ENCODE results near the gene FRYL. TPM values are rescaled to one million over a fixed set of nuclear protein-coding genes. Genes with fewer than 3 reads are reported as not detected.
"Not testable (repeated sequence)": the region's sequence is repeated elsewhere in the genome, so short reads cannot be mapped to it uniquely, and the experiment has no call there.

The FRYL gene
- total and polyA plus RNA-seq, 2 donors, result 33.2 to 44.2 TPM

- H3K36me3 ChIP-seq (ENCODE audit: control insufficient read depth in 2 of 2, insufficient read depth in 2 of 2, low read length in 1 of 2), result no peaks in the 10 kb centered on the region
- H3K9me3 ChIP-seq (ENCODE audit: control insufficient read depth in 2 of 2, insufficient read depth in 1 of 2, low read length in 1 of 2), result no peaks in the 10 kb centered on the region
- H3K4me1 ChIP-seq (ENCODE audit: control insufficient read depth in 2 of 2, insufficient read depth in 2 of 2, low read length in 2 of 2), result no peaks in the 10 kb centered on the region
- no peaks in the 10 kb centered on the region for H3K27me3 ChIP-seq (ENCODE audit: control insufficient read depth in 2 of 2, insufficient read depth in 1 of 2, low read length in 1 of 2)
- H3K27ac ChIP-seq (ENCODE audit: low read depth in 1 of 2, low read length in 1 of 2), result no peak overlapping the region
- WGBS, result 93% methylated on average over 5 of the region's 5 CpGs
- no peak for DNase-seq (ENCODE audit: low read depth in 6 of 9, low spot score in 9 of 9)
- no peak overlapping the region for H3K4me3 ChIP-seq (ENCODE audit: low read length in 2 of 2)
Observed at GRCh38 chr4:48698029-48698971, 81.8 kb downstream of the FRYL start.

- not testable (repeated sequence) for H3K9me3 ChIP-seq (ENCODE audit: control insufficient read depth in 2 of 2, insufficient read depth in 1 of 2, low read length in 1 of 2); H3K27me3 ChIP-seq (ENCODE audit: control insufficient read depth in 2 of 2, insufficient read depth in 1 of 2, low read length in 1 of 2); H3K36me3 ChIP-seq (ENCODE audit: control insufficient read depth in 2 of 2, insufficient read depth in 2 of 2, low read length in 1 of 2); H3K4me3 ChIP-seq (ENCODE audit: low read length in 2 of 2); H3K4me1 ChIP-seq (ENCODE audit: control insufficient read depth in 2 of 2, insufficient read depth in 2 of 2, low read length in 2 of 2); DNase-seq (ENCODE audit: low read depth in 6 of 9, low spot score in 9 of 9); H3K27ac ChIP-seq (ENCODE audit: low read depth in 1 of 2, low read length in 1 of 2)
- 97% methylated on average over 6 of the region's 6 CpGs for WGBS
Observed at GRCh38 chr4:48697516-48697915, 82.6 kb downstream of the FRYL start.

GRCh38 chr4:48694824-48695223, 85.3 kb downstream of the FRYL start:
- H3K27me3 ChIP-seq (ENCODE audit: control insufficient read depth in 2 of 2, insufficient read depth in 1 of 2, low read length in 1 of 2), result no peaks in the 10 kb centered on the region
- no peaks in the 10 kb centered on the region for H3K36me3 ChIP-seq (ENCODE audit: control insufficient read depth in 2 of 2, insufficient read depth in 2 of 2, low read length in 1 of 2)
- H3K4me1 ChIP-seq (ENCODE audit: control insufficient read depth in 2 of 2, insufficient read depth in 2 of 2, low read length in 2 of 2), result no peaks in the 10 kb centered on the region
- DNase-seq (ENCODE audit: low read depth in 6 of 9, low spot score in 9 of 9), result no peak
- WGBS, result 100% methylated on average over 2 of the region's 2 CpGs
- no peak overlapping the region for H3K27ac ChIP-seq (ENCODE audit: low read depth in 1 of 2, low read length in 1 of 2)
- H3K4me3 ChIP-seq (ENCODE audit: low read length in 2 of 2), result no peak overlapping the region
- no peaks in the 10 kb centered on the region for H3K9me3 ChIP-seq (ENCODE audit: control insufficient read depth in 2 of 2, insufficient read depth in 1 of 2, low read length in 1 of 2)

- H3K27me3 ChIP-seq (ENCODE audit: control insufficient read depth in 2 of 2, insufficient read depth in 1 of 2, low read length in 1 of 2), result no peaks in the 10 kb centered on the region
- no peaks in the 10 kb centered on the region for H3K36me3 ChIP-seq (ENCODE audit: control insufficient read depth in 2 of 2, insufficient read depth in 2 of 2, low read length in 1 of 2)
- no peak overlapping the region for H3K4me3 ChIP-seq (ENCODE audit: low read length in 2 of 2)
- H3K27ac ChIP-seq (ENCODE audit: low read depth in 1 of 2, low read length in 1 of 2), result no peak overlapping the region
- WGBS, result 97% methylated on average over 8 of the region's 8 CpGs
- H3K9me3 ChIP-seq (ENCODE audit: control insufficient read depth in 2 of 2, insufficient read depth in 1 of 2, low read length in 1 of 2), result no peaks in the 10 kb centered on the region
- no peak for DNase-seq (ENCODE audit: low read depth in 6 of 9, low spot score in 9 of 9)
- no peaks in the 10 kb centered on the region for H3K4me1 ChIP-seq (ENCODE audit: control insufficient read depth in 2 of 2, insufficient read depth in 2 of 2, low read length in 2 of 2)
Observed at GRCh38 chr4:48693856-48694574, 86.1 kb downstream of the FRYL start.

- WGBS, result 97% methylated on average over 2 of the region's 2 CpGs
- no peak overlapping the region for H3K27ac ChIP-seq (ENCODE audit: low read depth in 1 of 2, low read length in 1 of 2)
- H3K4me1 ChIP-seq (ENCODE audit: control insufficient read depth in 2 of 2, insufficient read depth in 2 of 2, low read length in 2 of 2), result no peaks in the 10 kb centered on the region
- H3K9me3 ChIP-seq (ENCODE audit: control insufficient read depth in 2 of 2, insufficient read depth in 1 of 2, low read length in 1 of 2), result no peaks in the 10 kb centered on the region
- H3K4me3 ChIP-seq (ENCODE audit: low read length in 2 of 2), result no peak overlapping the region
- no peak for DNase-seq (ENCODE audit: low read depth in 6 of 9, low spot score in 9 of 9)
- no peaks in the 10 kb centered on the region for H3K36me3 ChIP-seq (ENCODE audit: control insufficient read depth in 2 of 2, insufficient read depth in 2 of 2, low read length in 1 of 2)
- H3K27me3 ChIP-seq (ENCODE audit: control insufficient read depth in 2 of 2, insufficient read depth in 1 of 2, low read length in 1 of 2), result no peaks in the 10 kb centered on the region
Observed at GRCh38 chr4:48692897-48693296, 87.2 kb downstream of the FRYL start.

- Histone ChIP-seq H3K36me3 (ENCODE audit: control insufficient read depth in 2 of 2, insufficient read depth in 2 of 2, low read length in 1 of 2) (no peaks in the 10 kb centered on the region), H3K27ac (ENCODE audit: low read depth in 1 of 2, low read length in 1 of 2) (no peak overlapping the region), H3K4me3 (ENCODE audit: low read length in 2 of 2) (no peak overlapping the region), H3K9me3 (ENCODE audit: control insufficient read depth in 2 of 2, insufficient read depth in 1 of 2, low read length in 1 of 2) (no peaks in the 10 kb centered on the region), H3K27me3 (ENCODE audit: control insufficient read depth in 2 of 2, insufficient read depth in 1 of 2, low read length in 1 of 2) (no peaks in the 10 kb centered on the region), H3K4me1 (ENCODE audit: control insufficient read depth in 2 of 2, insufficient read depth in 2 of 2, low read length in 2 of 2) (no peaks in the 10 kb centered on the region)
- WGBS, result over 99% methylated on average over 2 of the region's 2 CpGs
- no peak for DNase-seq (ENCODE audit: low read depth in 6 of 9, low spot score in 9 of 9)
Observed at GRCh38 chr4:48692044-48692443, 88.0 kb downstream of the FRYL start.

- Histone ChIP-seq H3K4me1 (ENCODE audit: control insufficient read depth in 2 of 2, insufficient read depth in 2 of 2, low read length in 2 of 2) (no peaks in the 10 kb centered on the region), H3K36me3 (ENCODE audit: control insufficient read depth in 2 of 2, insufficient read depth in 2 of 2, low read length in 1 of 2) (no peaks in the 10 kb centered on the region), H3K27ac (ENCODE audit: low read depth in 1 of 2, low read length in 1 of 2) (no peak overlapping the region), H3K9me3 (ENCODE audit: control insufficient read depth in 2 of 2, insufficient read depth in 1 of 2, low read length in 1 of 2) (no peaks in the 10 kb centered on the region), H3K4me3 (ENCODE audit: low read length in 2 of 2) (no peak overlapping the region), H3K27me3 (ENCODE audit: control insufficient read depth in 2 of 2, insufficient read depth in 1 of 2, low read length in 1 of 2) (no peaks in the 10 kb centered on the region)
- WGBS, result 92% methylated on average over 1 of the region's 1 CpG
- no peak for DNase-seq (ENCODE audit: low read depth in 6 of 9, low spot score in 9 of 9)
Observed at GRCh38 chr4:48688953-48689352, 91.1 kb downstream of the FRYL start.

- no peaks in the 10 kb centered on the region for H3K4me1 ChIP-seq (ENCODE audit: control insufficient read depth in 2 of 2, insufficient read depth in 2 of 2, low read length in 2 of 2)
- WGBS, result 92% methylated on average over 10 of the region's 10 CpGs
- no peaks in the 10 kb centered on the region for H3K36me3 ChIP-seq (ENCODE audit: control insufficient read depth in 2 of 2, insufficient read depth in 2 of 2, low read length in 1 of 2)
Observed at GRCh38 chr4:48687313-48688051, 92.6 kb downstream of the FRYL start.

GRCh38 chr4:48686369-48686768, 93.7 kb downstream of the FRYL start:
- H3K4me3 ChIP-seq (ENCODE audit: low read length in 2 of 2), result no peak overlapping the region
- H3K27me3 ChIP-seq (ENCODE audit: control insufficient read depth in 2 of 2, insufficient read depth in 1 of 2, low read length in 1 of 2), result no peaks in the 10 kb centered on the region
- WGBS, result over 99% methylated on average over 3 of the region's 3 CpGs
- H3K9me3 ChIP-seq (ENCODE audit: control insufficient read depth in 2 of 2, insufficient read depth in 1 of 2, low read length in 1 of 2), result no peaks in the 10 kb centered on the region
- H3K4me1 ChIP-seq (ENCODE audit: control insufficient read depth in 2 of 2, insufficient read depth in 2 of 2, low read length in 2 of 2), result no peaks in the 10 kb centered on the region
- H3K36me3 ChIP-seq (ENCODE audit: control insufficient read depth in 2 of 2, insufficient read depth in 2 of 2, low read length in 1 of 2), result no peaks in the 10 kb centered on the region
- no peak overlapping the region for H3K27ac ChIP-seq (ENCODE audit: low read depth in 1 of 2, low read length in 1 of 2)
- DNase-seq (ENCODE audit: low read depth in 6 of 9, low spot score in 9 of 9), result no peak

More at GRCh38 chr4:48687313-48688051, 92.6 kb downstream of the FRYL start:
- Histone ChIP-seq H3K4me3 (ENCODE audit: low read length in 2 of 2) (no peak overlapping the region), H3K9me3 (ENCODE audit: control insufficient read depth in 2 of 2, insufficient read depth in 1 of 2, low read length in 1 of 2) (no peaks in the 10 kb centered on the region), H3K27ac (ENCODE audit: low read depth in 1 of 2, low read length in 1 of 2) (no peak overlapping the region), H3K27me3 (ENCODE audit: control insufficient read depth in 2 of 2, insufficient read depth in 1 of 2, low read length in 1 of 2) (no peaks in the 10 kb centered on the region)
- DNase-seq (ENCODE audit: low read depth in 6 of 9, low spot score in 9 of 9), result no peak

Data from thymus (tissue), 11 donors.